Pancreas (tissue), 10 donors: ENCODE results near the gene REC8. TPM values are rescaled to one million over a fixed set of nuclear protein-coding genes. Genes with fewer than 3 reads are reported as not detected.

ENCODE experiments used
- ATAC-seq, 4 donors: fragments of 200-7000 bp; cut with Tn5 transposase; one replicate each; pipeline versions ENCODE4 v1.8.0 to v1.9.1; 2020; ENCODE audit warnings: mild to moderate bottlenecking in 4 of 4, moderate library complexity in 4 of 4
- DNase-seq, 6 donors: peaks; one replicate each; pipeline ENCODE4 v3.0.0-alpha.2; 2020
- FAIRE-seq: peaks from 2 replicates; lab custom pipeline; 2012; peaks lifted over from hg19 to GRCh38; lab: Jason Lieb, UNC
- H3K27ac ChIP-seq, 4 donors: fragments of 200-600 bp; sonication (generic); 1 replicate in 3 of 4; 2 replicates in 1 of 4; pipeline versions ENCODE4 v1.5.0 to v1.8.0; 2020
- H3K27me3 ChIP-seq, 4 donors: fragments of 200-600 bp; one replicate each; pipeline ENCODE4 v1.8.0; 2021
- H3K36me3 ChIP-seq, 3 donors: fragments of 200-600 bp; sonication (generic) in 1 of 3; one replicate each; pipeline versions ENCODE4 v1.5.0 to v1.8.0; 2020 to 2021
- H3K4me1 ChIP-seq, 3 donors: fragments of 200-600 bp; one replicate each; pipeline ENCODE4 v1.8.0; 2021
- H3K4me3 ChIP-seq, 4 donors: fragments of 200-600 bp; sonication (generic) in 2 of 4; one replicate each; pipeline versions ENCODE4 v1.5.0 to v1.8.0; 2020 to 2021
- H3K9me3 ChIP-seq, 4 donors: fragments of 200-600 bp; one replicate each; pipeline ENCODE4 v1.8.0; 2021
- WGBS, 2 donors: extraction: QIAGEN DNeasy Blood & Tissue Kit; methylation state at CpG; one replicate each; pipeline ENCODE4 v1.1.7; 2013; 5-methylcytosine and 5-hydroxymethylcytosine counted together
- intact Hi-C, 3 donors: fragments of 100-400 bp; cut with DNase I; formaldehyde crosslinking; loops; one replicate each; pipeline versions ENCODE4 v1.11.1 to v1.14.2; 2022
- polyA plus RNA-seq, 2 donors: library from polyadenylated mRNA; stranded (reverse); fragments of 200-250 nt; gene quantifications; one replicate each; pipeline ENCODE4 v1.2.3, GENCODE V29; 2013
- total RNA-seq, 6 donors: library from RNA; stranded (reverse); fragmentation: NEBNext Ultra II Directional in 4 of 6; extraction: Animal tissue kit (Norgen Biotek cat#: 25700) in 4 of 6; gene quantifications; one replicate each; pipeline versions ENCODE4 v1.2.1 to v1.2.4, GENCODE V29; 2021 to 2023
- TF ChIP-seq, protein P1 (sequence below), 4 donors: fragments of 200-600 bp; sonication (generic) in 3 of 4; IDR thresholded peaks; one replicate each; pipeline versions ENCODE4 v1.5.0 to v1.8.0; 2021; ENCODE audit warnings: antibody characterized with exemption in 4 of 4
- donor health status: healthy with polysubstance abuse.
- donor health status: DM: no; HTN: no; CAD: no; lungs with moderate emphysema.
- donor health status: DM: no; HTN: no; CAD: no.
- donor health status: control.
- donor health status: control.
- donor health status: Bipolar disorder and iron deficiency.
- donor health status: DM: yes; HTN: yes; CAD: no.
- donor health status: DM: no; HTN: no; CAD: no.
- donor health status: DM: no; HTN: no; CAD: no.
- donor health status: DM: yes; HTN: yes; CAD: no.

Gene REC8
- total and polyA plus RNA-seq, 8 donors: 3.5 to 41.1 (median 5.1) TPM

DNA sequence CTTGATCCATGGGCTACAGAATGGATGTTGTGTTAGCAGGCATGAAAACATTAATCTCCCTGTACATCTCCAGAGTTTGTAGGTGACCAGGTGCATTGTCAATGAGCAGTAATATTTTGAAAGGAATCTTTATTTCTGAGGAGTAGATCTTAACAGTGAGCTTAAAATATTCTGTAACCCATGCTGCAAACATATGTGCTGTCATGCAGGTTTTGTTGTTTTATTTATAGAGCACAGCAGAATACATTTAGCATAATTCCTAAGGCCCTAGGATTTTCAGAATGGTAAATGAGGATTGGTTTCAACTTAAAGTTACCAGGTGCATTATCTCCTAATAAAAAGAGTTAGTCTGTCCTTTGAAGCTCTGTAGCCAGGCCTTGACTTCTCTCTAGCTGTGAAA lies 44.9 kb upstream of the REC8 start:
- FAIRE-seq (no peak), ATAC-seq (no peak)
- no peak overlapping the region for H3K4me3 ChIP-seq

DNA sequence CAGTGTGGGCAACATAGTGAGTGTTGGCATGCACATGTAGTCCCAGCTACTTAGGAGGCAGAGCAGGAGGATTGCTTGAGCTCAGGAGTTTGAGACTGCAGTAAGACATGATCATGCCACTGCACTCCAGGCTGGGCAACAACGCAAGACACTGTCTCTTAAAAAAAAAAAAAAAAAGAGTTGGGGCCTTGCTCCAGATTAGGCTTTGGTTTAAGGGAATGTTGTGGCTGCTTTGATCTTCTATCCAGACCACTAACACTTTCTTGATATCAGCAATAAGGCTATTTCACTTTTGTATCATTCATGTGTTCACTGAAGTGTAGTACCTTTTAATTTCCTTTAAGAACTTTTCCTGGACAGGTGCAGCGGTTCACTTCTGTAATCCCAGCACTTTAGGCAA lies 44.2 kb upstream of the REC8 start:
- ATAC-seq: no peak
- 95% methylated on average over 2 of the region's 2 CpGs for WGBS, 2 donors
- FAIRE-seq: no peak
- Histone ChIP-seq H3K27ac (no peak overlapping the region), H3K36me3 (peaks cover 0 to 9% (median 6%) of the 10 kb centered on the region in 3 donors), H3K9me3 (no peaks in the 10 kb centered on the region), H3K27me3 (no peaks in the 10 kb centered on the region), H3K4me3 (no peak overlapping the region), H3K4me1 (peaks cover 19 to 24% (median 22%) of the 10 kb centered on the region in 3 donors)
- TF ChIP-seq, protein P1, sequence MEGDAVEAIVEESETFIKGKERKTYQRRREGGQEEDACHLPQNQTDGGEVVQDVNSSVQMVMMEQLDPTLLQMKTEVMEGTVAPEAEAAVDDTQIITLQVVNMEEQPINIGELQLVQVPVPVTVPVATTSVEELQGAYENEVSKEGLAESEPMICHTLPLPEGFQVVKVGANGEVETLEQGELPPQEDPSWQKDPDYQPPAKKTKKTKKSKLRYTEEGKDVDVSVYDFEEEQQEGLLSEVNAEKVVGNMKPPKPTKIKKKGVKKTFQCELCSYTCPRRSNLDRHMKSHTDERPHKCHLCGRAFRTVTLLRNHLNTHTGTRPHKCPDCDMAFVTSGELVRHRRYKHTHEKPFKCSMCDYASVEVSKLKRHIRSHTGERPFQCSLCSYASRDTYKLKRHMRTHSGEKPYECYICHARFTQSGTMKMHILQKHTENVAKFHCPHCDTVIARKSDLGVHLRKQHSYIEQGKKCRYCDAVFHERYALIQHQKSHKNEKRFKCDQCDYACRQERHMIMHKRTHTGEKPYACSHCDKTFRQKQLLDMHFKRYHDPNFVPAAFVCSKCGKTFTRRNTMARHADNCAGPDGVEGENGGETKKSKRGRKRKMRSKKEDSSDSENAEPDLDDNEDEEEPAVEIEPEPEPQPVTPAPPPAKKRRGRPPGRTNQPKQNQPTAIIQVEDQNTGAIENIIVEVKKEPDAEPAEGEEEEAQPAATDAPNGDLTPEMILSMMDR (IDR thresholded peaks at IDR 0.05): no peak
- no peak for DNase-seq
- intact Hi-C loops: no loop called here

More for the DNA sequence above, 44.9 kb upstream of the REC8 start:
- no peak for DNase-seq
- no peaks in the 10 kb centered on the region for H3K27me3 ChIP-seq
- no peak overlapping the region for H3K27ac ChIP-seq
- H3K36me3 ChIP-seq: peaks cover 0 to 16% (median 12%) of the 10 kb centered on the region in 3 donors
- intact Hi-C loops: no loop called here
- TF ChIP-seq, protein P1 (IDR thresholded peaks at IDR 0.05): no peak
- peaks cover 15 to 17% (median 15%) of the 10 kb centered on the region in 3 donors for H3K4me1 ChIP-seq
- H3K9me3 ChIP-seq: no peaks in the 10 kb centered on the region

DNA sequence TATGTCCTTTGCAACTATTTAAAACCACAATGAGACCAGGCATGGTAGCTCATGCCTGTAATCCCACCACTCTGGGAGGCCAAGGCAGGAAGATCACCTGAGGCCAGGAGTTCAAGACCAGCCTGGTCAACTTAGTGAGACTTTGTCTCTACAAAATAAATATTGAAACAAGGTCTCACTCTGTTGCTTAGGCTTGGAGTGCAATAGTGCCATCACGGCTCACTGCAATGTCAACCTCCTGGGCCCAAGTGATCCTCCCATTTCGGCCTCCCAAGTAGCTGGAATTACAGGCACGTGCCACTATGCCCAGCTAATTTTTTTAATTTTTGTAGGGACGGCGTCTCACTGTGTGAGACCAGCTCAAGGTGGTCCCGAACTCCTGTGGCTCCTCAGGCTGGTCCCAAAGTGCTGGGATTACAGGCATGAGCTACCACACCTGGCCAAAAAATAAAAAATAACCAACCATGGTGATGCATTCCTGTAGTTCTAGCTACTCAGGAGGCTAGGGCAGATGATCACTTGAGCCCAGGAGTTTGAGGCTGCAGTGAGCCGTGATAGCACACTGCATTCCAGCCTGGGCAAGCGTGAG lies 42.4 kb upstream of the REC8 start:
- Histone ChIP-seq H3K27ac (no peak overlapping the region), H3K27me3 (no peaks in the 10 kb centered on the region), H3K4me1 (peaks cover 19 to 24% (median 22%) of the 10 kb centered on the region in 3 donors), H3K4me3 (no peak overlapping the region), H3K9me3 (no peaks in the 10 kb centered on the region), H3K36me3 (no peaks in the 10 kb centered on the region)
- 90 to 97% methylated on average over 8 of the region's 8 CpGs for WGBS, 2 donors
- intact Hi-C loops: no loop called here
- ATAC-seq (no peak), DNase-seq (no peak), FAIRE-seq (no peak)
- TF ChIP-seq, protein P1 (IDR thresholded peaks at IDR 0.05): no peak

DNA sequence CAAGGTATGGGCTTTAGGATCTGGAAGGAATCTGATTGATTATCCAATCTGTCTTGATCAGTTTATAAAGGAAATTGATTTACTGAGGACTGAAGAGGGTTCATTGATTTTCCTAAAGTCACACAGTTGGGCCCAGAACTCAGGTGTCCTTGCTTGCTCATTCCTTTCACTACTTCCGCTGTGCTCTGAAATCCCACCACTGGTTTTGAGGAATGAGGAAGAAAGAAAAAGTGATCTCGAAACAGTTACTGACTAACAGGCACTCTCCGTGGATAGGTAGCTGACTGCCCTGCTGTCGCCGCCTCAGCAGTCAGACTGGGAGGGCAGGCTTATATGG lies 41.5 kb upstream of the REC8 start, which contains the start of gene FITM1:
TSS of gene FITM1 (plus strand) at position 280 of the 337 bp plus-strand sequence. CDS start 905 bp downstream, outside the sequence.
- peak within 1 kb of the TSS; percentile 76 to 87 (median 80) for H3K27ac ChIP-seq
- intact Hi-C loops: no loop called here
- H3K9me3 ChIP-seq: no peaks in the 10 kb centered on the region
- no peak within 1 kb of the TSS for H3K4me3 ChIP-seq
- ATAC-seq (peak in 1 of 4 donors; percentile 11), FAIRE-seq (no peak), DNase-seq (no peak)
- 72 to 81% methylated on average over 5 of the region's 5 CpGs for WGBS, 2 donors
- no peaks in the 10 kb centered on the region for H3K27me3 ChIP-seq
- H3K4me1 ChIP-seq: peaks cover 19 to 30% (median 22%) of the 10 kb centered on the region in 3 donors
- TF ChIP-seq, protein P1 (IDR thresholded peaks at IDR 0.05): no peak
- no peaks in the 10 kb centered on the region for H3K36me3 ChIP-seq
